Esophagus squamous epithelium (tissue), 4 donors: ENCODE measurements around the gene PDE2A.

Experiments
- POLR2A ChIP-seq, 4 donors: fragments of 450-650 bp; IDR thresholded peaks; one replicate each; pipeline ENCODE4 v1.6.1; 2017; ENCODE audit warnings: antibody characterized with exemption in 4 of 4, mild to moderate bottlenecking in 4 of 4, moderate library complexity in 3 of 4
- TF ChIP-seq, protein P1 (sequence below), 6 experiments: fragments of 450-650 bp in 4 of 6; fragments of 200-600 bp in 2 of 6; sonication (generic) in 2 of 6; IDR thresholded peaks; one replicate each; pipeline ENCODE4 v1.5.1; 2016 to 2019; ENCODE audit warnings: antibody characterized with exemption in 6 of 6, mild to moderate bottlenecking in 4 of 6, moderate library complexity in 4 of 6

DNA sequence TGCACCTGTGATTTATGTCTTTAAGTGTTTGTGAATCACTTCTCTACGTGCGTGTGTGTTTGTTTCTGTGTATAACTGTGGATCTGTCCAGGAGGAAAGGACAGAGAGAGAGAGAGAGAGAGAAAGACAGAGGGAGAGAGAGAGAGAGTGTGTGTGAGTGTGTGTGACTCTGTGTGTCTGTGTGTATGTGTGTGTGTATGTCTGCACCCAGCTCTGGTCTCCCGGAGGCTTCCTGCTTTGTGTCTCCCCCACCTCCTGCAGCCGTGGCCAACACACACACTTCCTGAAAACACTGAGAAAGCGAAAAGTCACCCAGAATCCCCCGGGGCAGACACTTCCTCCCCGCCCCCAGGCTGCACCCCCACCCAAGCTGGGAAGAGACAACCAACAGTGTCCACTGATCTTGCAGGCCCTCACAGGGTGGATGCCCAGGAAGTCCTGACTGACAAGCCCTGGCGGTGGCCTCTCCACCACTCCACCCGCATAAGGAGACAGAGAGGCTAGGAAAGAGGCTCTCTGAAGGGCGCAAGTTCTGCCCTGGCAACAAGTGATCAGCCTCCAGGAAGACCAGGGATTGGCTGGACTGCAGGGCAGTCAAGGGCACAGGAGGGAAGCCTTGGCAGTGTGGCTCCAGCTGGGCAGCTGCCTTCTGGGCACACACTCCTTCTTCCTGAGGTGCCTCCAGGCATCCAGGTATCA, 48.0 kb upstream of the PDE2A start:
- TF ChIP-seq, protein P1, sequence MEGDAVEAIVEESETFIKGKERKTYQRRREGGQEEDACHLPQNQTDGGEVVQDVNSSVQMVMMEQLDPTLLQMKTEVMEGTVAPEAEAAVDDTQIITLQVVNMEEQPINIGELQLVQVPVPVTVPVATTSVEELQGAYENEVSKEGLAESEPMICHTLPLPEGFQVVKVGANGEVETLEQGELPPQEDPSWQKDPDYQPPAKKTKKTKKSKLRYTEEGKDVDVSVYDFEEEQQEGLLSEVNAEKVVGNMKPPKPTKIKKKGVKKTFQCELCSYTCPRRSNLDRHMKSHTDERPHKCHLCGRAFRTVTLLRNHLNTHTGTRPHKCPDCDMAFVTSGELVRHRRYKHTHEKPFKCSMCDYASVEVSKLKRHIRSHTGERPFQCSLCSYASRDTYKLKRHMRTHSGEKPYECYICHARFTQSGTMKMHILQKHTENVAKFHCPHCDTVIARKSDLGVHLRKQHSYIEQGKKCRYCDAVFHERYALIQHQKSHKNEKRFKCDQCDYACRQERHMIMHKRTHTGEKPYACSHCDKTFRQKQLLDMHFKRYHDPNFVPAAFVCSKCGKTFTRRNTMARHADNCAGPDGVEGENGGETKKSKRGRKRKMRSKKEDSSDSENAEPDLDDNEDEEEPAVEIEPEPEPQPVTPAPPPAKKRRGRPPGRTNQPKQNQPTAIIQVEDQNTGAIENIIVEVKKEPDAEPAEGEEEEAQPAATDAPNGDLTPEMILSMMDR (IDR thresholded peaks at IDR 0.05) = peak in 2 of 6 experiments; percentile 3 to 11
- TF ChIP-seq POLR2A (IDR thresholded peaks at IDR 0.05) = peak in 2 of 4 donors; percentile 29 to 73
